ENCODE data around the gene S100P.

DNA sequence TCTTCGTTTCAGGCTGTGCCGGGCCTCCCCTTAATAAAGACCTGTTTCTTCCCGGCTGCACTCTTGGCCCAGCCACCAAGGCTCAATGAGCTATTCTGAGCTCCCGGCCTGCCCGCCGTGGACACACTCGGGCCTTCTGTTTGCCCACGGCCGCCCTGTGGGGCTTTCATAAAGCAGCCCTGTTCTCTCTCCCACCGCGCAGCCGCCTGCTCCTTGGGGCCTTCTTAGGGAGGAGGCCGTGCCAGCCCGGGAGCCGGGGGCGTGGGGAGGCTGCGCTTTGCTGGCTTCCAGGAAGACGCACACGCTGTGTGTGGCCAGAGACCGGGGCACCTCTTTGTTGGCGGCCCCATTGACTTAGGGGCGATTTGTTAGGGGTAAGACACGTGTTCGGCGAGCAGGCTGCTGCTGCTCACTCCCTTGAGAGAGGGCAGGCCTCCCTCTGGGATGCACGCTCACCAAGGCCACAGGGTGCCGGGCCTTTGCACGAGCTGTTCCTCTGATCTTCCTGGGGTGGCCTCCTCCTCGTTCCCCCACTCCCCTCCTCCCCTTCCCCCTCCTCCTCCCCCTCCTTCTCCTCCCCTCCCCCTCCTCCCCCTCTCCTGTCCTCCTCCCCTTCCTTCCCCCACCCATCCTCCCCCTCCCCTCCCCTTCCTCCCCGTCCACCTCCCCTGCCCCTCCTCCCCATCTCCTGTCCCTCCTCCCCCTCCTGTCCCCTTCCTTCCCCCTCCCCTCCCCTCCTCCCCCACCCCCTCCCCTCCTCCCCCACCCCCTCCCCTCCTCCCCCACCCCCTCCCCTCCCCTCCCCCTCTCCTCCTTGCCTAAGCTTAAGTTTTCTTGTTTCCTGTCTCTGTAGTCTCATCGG is 33.6 kb downstream of the S100P start:
- TF ChIP-seq, protein P1, sequence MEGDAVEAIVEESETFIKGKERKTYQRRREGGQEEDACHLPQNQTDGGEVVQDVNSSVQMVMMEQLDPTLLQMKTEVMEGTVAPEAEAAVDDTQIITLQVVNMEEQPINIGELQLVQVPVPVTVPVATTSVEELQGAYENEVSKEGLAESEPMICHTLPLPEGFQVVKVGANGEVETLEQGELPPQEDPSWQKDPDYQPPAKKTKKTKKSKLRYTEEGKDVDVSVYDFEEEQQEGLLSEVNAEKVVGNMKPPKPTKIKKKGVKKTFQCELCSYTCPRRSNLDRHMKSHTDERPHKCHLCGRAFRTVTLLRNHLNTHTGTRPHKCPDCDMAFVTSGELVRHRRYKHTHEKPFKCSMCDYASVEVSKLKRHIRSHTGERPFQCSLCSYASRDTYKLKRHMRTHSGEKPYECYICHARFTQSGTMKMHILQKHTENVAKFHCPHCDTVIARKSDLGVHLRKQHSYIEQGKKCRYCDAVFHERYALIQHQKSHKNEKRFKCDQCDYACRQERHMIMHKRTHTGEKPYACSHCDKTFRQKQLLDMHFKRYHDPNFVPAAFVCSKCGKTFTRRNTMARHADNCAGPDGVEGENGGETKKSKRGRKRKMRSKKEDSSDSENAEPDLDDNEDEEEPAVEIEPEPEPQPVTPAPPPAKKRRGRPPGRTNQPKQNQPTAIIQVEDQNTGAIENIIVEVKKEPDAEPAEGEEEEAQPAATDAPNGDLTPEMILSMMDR (IDR thresholded peaks at IDR 0.05) = no peak
- no peak for TF ChIP-seq POLR2A (IDR thresholded peaks at IDR 0.05)

Data from prostate gland (tissue), 2 donors.